CD14-positive monocyte (primary cell): ENCODE results near the gene XPR1. TPM values are rescaled to one million over a fixed set of nuclear protein-coding genes. Genes with fewer than 3 reads are reported as not detected.

Experiments used
- DNase-seq, 3 donors: peaks; one replicate each; pipeline ENCODE4 v3.0.0-alpha.2; 2011 to 2022
- H2AFZ ChIP-seq: 2 replicates; pipeline ENCODE4 v1.6.0; 2012; ENCODE audit warnings: mild to moderate bottlenecking, low read depth, low read length, inconsistent platforms; ENCODE audit not compliant: insufficient read depth, poor library complexity, severe bottlenecking
- H3K27ac ChIP-seq, 2 donors: 1 replicate in 1 of 2; 2 replicates in 1 of 2; pipeline ENCODE4 v1.5.1; 2012 to 2013; ENCODE audit warnings: low read length in 2 of 2, control low read depth in 1 of 2, inconsistent platforms in 1 of 2, low read depth in 1 of 2, mild to moderate bottlenecking in 1 of 2
- H3K27me3 ChIP-seq, 2 donors: one replicate each; pipeline versions ENCODE4 v1.6.0 to v1.6.1; 2011 to 2013; ENCODE audit warnings: low read length in 2 of 2; ENCODE audit not compliant: control insufficient read depth in 2 of 2, insufficient read depth in 2 of 2
- H3K36me3 ChIP-seq, 2 donors: replicated peaks in 1 of 2; 1 replicate in 1 of 2; 2 replicates in 1 of 2; pipeline versions ENCODE4 v1.5.1 to v1.6.1; 2012 to 2013; ENCODE audit warnings: low read length in 2 of 2, control low read depth in 1 of 2, inconsistent platforms in 1 of 2, mild to moderate bottlenecking in 1 of 2; ENCODE audit not compliant: insufficient read depth in 2 of 2, control insufficient read depth in 1 of 2
- H3K4me1 ChIP-seq, 2 donors: 1 replicate in 1 of 2; 2 replicates in 1 of 2; pipeline versions ENCODE4 v1.5.1 to v1.6.1; 2012 to 2013; ENCODE audit warnings: low read length in 2 of 2, control low read depth in 1 of 2, inconsistent platforms in 1 of 2, mild to moderate bottlenecking in 1 of 2, moderate library complexity in 1 of 2; ENCODE audit not compliant: insufficient read depth in 2 of 2, control insufficient read depth in 1 of 2
- H3K4me2 ChIP-seq: replicated peaks from 2 replicates; pipeline ENCODE3; 2012; ENCODE audit warnings: low read length, moderate library complexity, mild to moderate bottlenecking; ENCODE audit not compliant: poor library complexity, severe bottlenecking; ENCODE audit errors: extremely low read depth
- H3K4me3 ChIP-seq, 3 experiments: fragments of 200-600 bp in 1 of 3; sonication (generic) in 1 of 3; replicated peaks in 1 of 3; 1 replicate in 2 of 3; 2 replicates in 1 of 3; pipeline ENCODE4 v1.5.1; 2011 to 2013; ENCODE audit warnings: low read length in 3 of 3, mild to moderate bottlenecking in 3 of 3, control low read depth in 2 of 3, low read depth in 2 of 3, inconsistent platforms in 1 of 3, moderate library complexity in 1 of 3
- H3K79me2 ChIP-seq: 2 replicates; pipeline ENCODE4 v1.6.0; 2012; ENCODE audit warnings: mild to moderate bottlenecking, control low read depth, inconsistent platforms, low read length, moderate library complexity; ENCODE audit not compliant: insufficient read depth
- H3K9ac ChIP-seq: 2 replicates; pipeline ENCODE4 v1.6.0; 2017; ENCODE audit warnings: low read length, mild to moderate bottlenecking; ENCODE audit not compliant: insufficient read depth, poor library complexity, severe bottlenecking
- H3K9me3 ChIP-seq, 2 donors: replicated peaks in 1 of 2; 1 replicate in 1 of 2; 2 replicates in 1 of 2; pipeline versions ENCODE4 v1.5.1 to v1.6.1; 2012 to 2013; ENCODE audit warnings: low read length in 2 of 2, control low read depth in 1 of 2; ENCODE audit not compliant: control insufficient read depth in 1 of 2, insufficient read depth in 1 of 2
- H4K20me1 ChIP-seq: 2 replicates; pipeline ENCODE4 v1.6.0; 2012; ENCODE audit warnings: mild to moderate bottlenecking, low read length, control low read depth, moderate library complexity; ENCODE audit not compliant: insufficient read depth
- H3K27ac Mint-ChIP-seq, 7 donors: one replicate each; pipeline ENCODE4 v1.8.0; 2020; ENCODE audit warnings: mild to moderate bottlenecking in 7 of 7, mixed read lengths in 7 of 7, moderate library complexity in 6 of 7, inconsistent platforms in 2 of 7
- H3K27me3 Mint-ChIP-seq, 3 donors: one replicate each; pipeline ENCODE4 v1.8.0; 2021 to 2022; ENCODE audit warnings: low read depth in 3 of 3, mild to moderate bottlenecking in 3 of 3, mixed read lengths in 3 of 3, moderate library complexity in 3 of 3, inconsistent platforms in 1 of 3
- H3K36me3 Mint-ChIP-seq, 2 donors: one replicate each; pipeline ENCODE4 v1.8.0; 2020; ENCODE audit warnings: mixed read lengths in 2 of 2, inconsistent platforms in 1 of 2, mild to moderate bottlenecking in 1 of 2
- H3K4me1 Mint-ChIP-seq: one replicate; pipeline ENCODE4 v1.8.0; 2020; ENCODE audit warnings: mild to moderate bottlenecking, mixed read lengths
- H3K4me3 Mint-ChIP-seq, 2 donors: one replicate each; pipeline ENCODE4 v1.8.0; 2020; ENCODE audit warnings: mild to moderate bottlenecking in 2 of 2, mixed read lengths in 2 of 2, moderate library complexity in 1 of 2
- H3K9me3 Mint-ChIP-seq, 7 donors: one replicate each; pipeline ENCODE4 v1.8.0; 2020 to 2022; ENCODE audit warnings: mixed read lengths in 7 of 7, mild to moderate bottlenecking in 6 of 7, moderate library complexity in 6 of 7, inconsistent platforms in 2 of 7
- WGBS: methylation state at CpG from one replicate; pipeline ENCODE4 v1.1.5; 2013; ENCODE audit warnings: missing lambda C conversion rate; ENCODE audit not compliant: insufficient coverage; 5-methylcytosine and 5-hydroxymethylcytosine counted together
- intact Hi-C, 2 donors: fragments of 100-400 bp; cut with micrococcal nuclease; formaldehyde crosslinking; loops; one replicate each; pipeline versions ENCODE4 v1.15.0 to v1.15.1; 2023
- polyA plus RNA-seq, 3 donors: library from polyadenylated mRNA; depleted of rRNA in 1 of 3; unstranded in 2 of 3; stranded (reverse) in 1 of 3; fragments of 300-500 nt in 2 of 3; fragments of >200 nt in 1 of 3; fragmentation: Illumina TruSeq in 2 of 3; gene quantifications; 1 replicate in 2 of 3; 2 replicates in 1 of 3; pipeline ENCODE4 v1.2.3, GENCODE V29; 2012 to 2021
- TF ChIP-seq, protein P1 (sequence below): fragments of 200-600 bp; IDR thresholded peaks from one replicate; pipeline ENCODE4 v1.8.0; 2022; ENCODE audit warnings: antibody characterized with exemption, mild to moderate bottlenecking

Gene XPR1
- polyA plus RNA-seq, 3 donors: 4.7 to 12.5 (median 8.7) TPM

DNA sequence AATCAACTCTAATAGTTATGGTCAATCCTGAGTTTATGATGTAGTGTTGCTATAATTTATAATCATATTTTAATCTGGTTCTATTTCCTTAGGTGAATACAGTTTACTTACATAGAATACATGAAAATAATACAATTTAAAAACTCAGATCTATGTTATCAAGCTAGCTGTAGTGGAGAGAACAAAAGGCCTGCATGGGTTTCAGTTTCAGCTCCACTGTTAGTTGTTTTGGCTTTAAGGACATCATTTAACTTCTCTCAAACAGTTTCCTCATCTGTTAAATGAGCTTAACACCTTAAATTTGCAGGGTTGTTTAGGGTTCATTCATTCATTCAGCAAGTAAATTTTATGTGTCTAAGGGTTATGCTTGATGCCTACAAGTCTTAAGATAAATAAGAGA, 182.4 kb downstream of the XPR1 start:
- no peak overlapping the region for H3K4me3 Mint-ChIP-seq
- no peaks in the 10 kb centered on the region for H3K4me1 Mint-ChIP-seq
- Histone ChIP-seq H3K4me3 (no peak overlapping the region), H4K20me1 (no peaks in the 10 kb centered on the region), H3K9me3 (no peaks in the 10 kb centered on the region), H3K27ac (no peak overlapping the region), H3K79me2 (no peaks in the 10 kb centered on the region), H3K4me1 (no peaks in the 10 kb centered on the region), H3K9ac (no peak overlapping the region), H3K36me3 (peaks cover 9 to 17% of the 10 kb centered on the region in 2 donors), H3K27me3 (no peaks in the 10 kb centered on the region), H3K4me2 (no peak overlapping the region), H2AFZ (no peak overlapping the region)
- TF ChIP-seq, protein P1, sequence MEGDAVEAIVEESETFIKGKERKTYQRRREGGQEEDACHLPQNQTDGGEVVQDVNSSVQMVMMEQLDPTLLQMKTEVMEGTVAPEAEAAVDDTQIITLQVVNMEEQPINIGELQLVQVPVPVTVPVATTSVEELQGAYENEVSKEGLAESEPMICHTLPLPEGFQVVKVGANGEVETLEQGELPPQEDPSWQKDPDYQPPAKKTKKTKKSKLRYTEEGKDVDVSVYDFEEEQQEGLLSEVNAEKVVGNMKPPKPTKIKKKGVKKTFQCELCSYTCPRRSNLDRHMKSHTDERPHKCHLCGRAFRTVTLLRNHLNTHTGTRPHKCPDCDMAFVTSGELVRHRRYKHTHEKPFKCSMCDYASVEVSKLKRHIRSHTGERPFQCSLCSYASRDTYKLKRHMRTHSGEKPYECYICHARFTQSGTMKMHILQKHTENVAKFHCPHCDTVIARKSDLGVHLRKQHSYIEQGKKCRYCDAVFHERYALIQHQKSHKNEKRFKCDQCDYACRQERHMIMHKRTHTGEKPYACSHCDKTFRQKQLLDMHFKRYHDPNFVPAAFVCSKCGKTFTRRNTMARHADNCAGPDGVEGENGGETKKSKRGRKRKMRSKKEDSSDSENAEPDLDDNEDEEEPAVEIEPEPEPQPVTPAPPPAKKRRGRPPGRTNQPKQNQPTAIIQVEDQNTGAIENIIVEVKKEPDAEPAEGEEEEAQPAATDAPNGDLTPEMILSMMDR: no peak
- no peak for DNase-seq
- no peaks in the 10 kb centered on the region for H3K9me3 Mint-ChIP-seq
- H3K27ac Mint-ChIP-seq: no peak overlapping the region
- intact Hi-C loops: no loop called here
- H3K27me3 Mint-ChIP-seq: no peaks in the 10 kb centered on the region
- peaks cover 24 to 30% of the 10 kb centered on the region in 2 donors for H3K36me3 Mint-ChIP-seq

DNA sequence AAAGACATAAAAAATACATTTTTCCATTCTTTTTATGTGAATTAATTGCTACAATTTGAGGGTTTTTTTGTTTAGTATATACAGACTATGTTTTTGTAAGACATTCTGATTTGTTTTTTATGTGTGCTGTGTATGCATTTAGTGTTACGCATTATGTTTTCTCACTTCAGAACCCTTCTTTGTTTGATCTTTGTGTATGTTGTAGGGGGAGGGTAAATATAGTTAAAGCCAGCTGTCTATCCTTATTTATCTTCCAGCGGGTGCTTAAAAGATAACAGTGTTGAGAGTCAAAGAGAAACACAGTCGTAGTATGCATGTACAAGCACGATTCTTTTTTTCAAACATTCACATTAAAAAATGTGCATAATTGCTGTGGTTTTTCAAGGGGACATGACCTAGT, 183.4 kb downstream of the XPR1 start:
- H3K27me3 ChIP-seq: no peaks in the 10 kb centered on the region
- Mint-ChIP-seq H3K9me3 (no peaks in the 10 kb centered on the region), H3K27me3 (no peaks in the 10 kb centered on the region), H3K4me1 (no peaks in the 10 kb centered on the region), H3K36me3 (peaks cover 23 to 31% of the 10 kb centered on the region in 2 donors), H3K4me3 (no peak overlapping the region), H3K27ac (no peak overlapping the region)
- H3K79me2 ChIP-seq: no peaks in the 10 kb centered on the region
- H3K4me2 ChIP-seq: no peak overlapping the region
- intact Hi-C loops: no loop called here
- no peak overlapping the region for H2AFZ ChIP-seq
- no CpG with 5 or more reads among the region's 4 CpGs for WGBS
- H4K20me1 ChIP-seq: no peaks in the 10 kb centered on the region
- H3K9me3 ChIP-seq: no peaks in the 10 kb centered on the region
- no peak for DNase-seq
- H3K27ac ChIP-seq: no peak overlapping the region
- H3K4me3 ChIP-seq: no peak overlapping the region
- peaks cover 9 to 17% of the 10 kb centered on the region in 2 donors for H3K36me3 ChIP-seq
- TF ChIP-seq, protein P1: no peak
- H3K9ac ChIP-seq: no peak overlapping the region
- no peaks in the 10 kb centered on the region for H3K4me1 ChIP-seq
